ENCODE results near the gene PGBD1. TPM values are rescaled to one million over a fixed set of nuclear protein-coding genes. Genes with fewer than 3 reads are reported as not detected.
A peak's percentile ranks its signal among the peaks of the same experiment; 100 is the strongest.

PGBD1 gene
- total and polyA plus RNA-seq, 8 donors = 0.60 to 3.1 (median 0.94) TPM

DNA sequence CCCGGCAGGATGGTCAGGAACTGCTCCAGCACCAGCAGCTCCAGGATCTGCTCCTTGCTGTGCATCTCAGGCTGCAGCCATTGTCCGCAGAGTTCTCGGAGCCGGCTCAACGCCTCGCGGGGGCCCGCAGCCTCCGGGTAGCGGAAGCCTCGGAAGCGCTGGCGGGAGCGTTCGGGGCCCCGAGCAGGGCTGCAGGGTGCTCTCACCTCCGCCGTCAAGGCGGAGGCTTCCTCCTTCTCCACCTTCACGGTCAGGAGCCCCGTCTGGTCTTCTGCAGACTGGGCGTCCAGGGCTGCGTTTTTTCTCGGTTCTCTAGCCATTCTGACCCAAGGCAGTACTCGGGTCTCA is 29.7 kb upstream of the PGBD1 start:
- peaks cover 0 to 9% (median 0%) of the 10 kb centered on the region in 4 donors for H3K27me3 ChIP-seq
- H3K36me3 ChIP-seq = peaks cover 0 to 4% (median 0%) of the 10 kb centered on the region in 3 donors
- ATAC-seq (peak; percentile 41 to 67 (median 62)), DNase-seq (peak in 2 of 6 donors; percentile 16 to 57), FAIRE-seq (no peak)
- H3K27ac ChIP-seq = no peak overlapping the region
- intact Hi-C loops (cut with DNase I) = no loop called here
- peak overlapping the region; percentile 67 to 94 (median 80) for H3K4me3 ChIP-seq
- H3K4me1 ChIP-seq = peaks cover 0 to 13% (median 9%) of the 10 kb centered on the region in 3 donors
- TF ChIP-seq, protein P1, sequence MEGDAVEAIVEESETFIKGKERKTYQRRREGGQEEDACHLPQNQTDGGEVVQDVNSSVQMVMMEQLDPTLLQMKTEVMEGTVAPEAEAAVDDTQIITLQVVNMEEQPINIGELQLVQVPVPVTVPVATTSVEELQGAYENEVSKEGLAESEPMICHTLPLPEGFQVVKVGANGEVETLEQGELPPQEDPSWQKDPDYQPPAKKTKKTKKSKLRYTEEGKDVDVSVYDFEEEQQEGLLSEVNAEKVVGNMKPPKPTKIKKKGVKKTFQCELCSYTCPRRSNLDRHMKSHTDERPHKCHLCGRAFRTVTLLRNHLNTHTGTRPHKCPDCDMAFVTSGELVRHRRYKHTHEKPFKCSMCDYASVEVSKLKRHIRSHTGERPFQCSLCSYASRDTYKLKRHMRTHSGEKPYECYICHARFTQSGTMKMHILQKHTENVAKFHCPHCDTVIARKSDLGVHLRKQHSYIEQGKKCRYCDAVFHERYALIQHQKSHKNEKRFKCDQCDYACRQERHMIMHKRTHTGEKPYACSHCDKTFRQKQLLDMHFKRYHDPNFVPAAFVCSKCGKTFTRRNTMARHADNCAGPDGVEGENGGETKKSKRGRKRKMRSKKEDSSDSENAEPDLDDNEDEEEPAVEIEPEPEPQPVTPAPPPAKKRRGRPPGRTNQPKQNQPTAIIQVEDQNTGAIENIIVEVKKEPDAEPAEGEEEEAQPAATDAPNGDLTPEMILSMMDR (IDR thresholded peaks at IDR 0.05) = no peak
- WGBS, 2 donors = 0% methylated on average over 24 to 25 of the region's 25 CpGs
- H3K9me3 ChIP-seq = no peaks in the 10 kb centered on the region

DNA sequence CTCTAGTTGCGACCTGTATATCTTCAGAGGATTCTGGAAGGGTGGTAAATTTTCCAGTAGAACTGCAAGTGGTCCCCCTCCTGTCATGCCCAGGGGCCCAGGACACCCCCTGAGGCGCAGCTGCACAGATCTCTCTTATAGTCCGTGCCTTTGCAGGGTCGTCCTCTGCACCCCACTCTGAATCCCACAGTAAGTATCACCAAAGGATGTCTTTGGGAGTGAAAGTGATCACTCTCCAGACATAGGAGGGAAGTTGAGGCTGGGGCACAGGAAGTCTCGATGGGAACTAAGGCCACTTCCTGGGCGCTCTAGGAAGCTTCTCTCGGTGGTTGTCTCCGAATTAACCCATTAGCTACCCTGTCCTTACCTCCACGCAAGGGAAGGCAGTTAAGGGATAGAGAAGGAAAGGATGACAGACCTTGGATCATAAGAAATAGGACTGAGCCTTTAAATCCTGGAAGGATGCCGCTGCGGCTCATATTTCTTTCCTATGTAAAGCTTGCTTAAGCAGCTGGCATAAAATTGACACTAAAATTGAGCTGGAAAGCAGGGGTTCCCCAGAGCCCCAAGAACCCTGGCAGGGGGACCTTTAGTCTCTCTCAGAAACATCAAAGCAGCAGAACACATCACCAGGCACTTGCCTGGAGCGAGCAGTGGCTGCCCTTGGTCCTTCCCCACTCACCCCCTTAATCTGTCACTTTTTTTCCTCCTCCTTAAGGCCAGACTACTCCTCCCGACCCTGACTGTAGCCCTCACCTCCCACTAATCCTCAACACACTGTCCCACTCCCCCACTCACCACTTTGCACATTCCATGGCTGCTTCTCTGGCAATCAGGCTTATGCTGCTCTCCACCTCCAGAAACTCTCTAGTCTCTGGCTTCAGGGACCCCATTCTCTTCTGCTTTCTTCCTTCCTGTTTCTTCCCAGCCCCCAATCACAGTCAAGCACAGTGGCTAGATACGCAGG is 29.1 kb upstream of the PGBD1 start, which contains the start of gene ZKSCAN4:
Gene ZKSCAN4 (minus strand): TSS at position 261 of the 967 bp plus-strand sequence. CDS start 289 bp downstream, outside the sequence.
- Histone ChIP-seq H3K4me1 (peaks cover 0 to 13% (median 9%) of the 10 kb centered on the region in 3 donors), H3K36me3 (peaks cover 0 to 4% (median 0%) of the 10 kb centered on the region in 3 donors), H3K9me3 (no peaks in the 10 kb centered on the region), H3K27me3 (peaks cover 0 to 9% (median 0%) of the 10 kb centered on the region in 4 donors), H3K4me3 (peak within 1 kb of the TSS; percentile 67 to 94 (median 80)), H3K27ac (no peak within 1 kb of the TSS)
- DNase-seq (peak in 5 of 6 donors; percentile 36 to 82 (median 74)), FAIRE-seq (no peak), ATAC-seq (peak; percentile 99 to 100 (median 99))
- intact Hi-C loops (cut with DNase I) = no loop called here
- 7 to 9% methylated on average over 14 of the region's 14 CpGs for WGBS, 2 donors
- TF ChIP-seq, protein P1 (IDR thresholded peaks at IDR 0.05) = no peak

DNA sequence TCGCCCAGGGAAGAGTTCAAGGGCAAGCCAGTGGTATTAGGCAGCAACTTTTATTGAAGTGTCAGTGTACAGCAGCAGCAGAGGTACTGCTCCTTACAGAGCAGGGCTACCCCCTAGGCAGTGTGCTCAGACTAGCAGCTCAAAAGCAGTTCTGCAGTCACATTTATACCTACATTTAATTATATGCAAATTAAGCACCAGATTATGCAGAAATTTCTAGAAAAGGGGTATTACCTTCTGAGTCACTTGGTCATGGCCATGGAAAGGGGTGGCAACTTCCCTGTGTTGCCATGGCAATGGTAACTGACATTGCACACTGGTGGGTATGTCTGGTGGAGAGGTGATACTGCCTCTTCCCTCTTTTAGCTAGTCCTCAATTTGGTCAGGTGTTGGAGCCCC is 27.3 kb upstream of the PGBD1 start:
- FAIRE-seq (no peak), DNase-seq (no peak), ATAC-seq (no peak)
- TF ChIP-seq, protein P1 (IDR thresholded peaks at IDR 0.05) = no peak
- 51 to 74% methylated on average over 1 of the region's 1 CpG for WGBS, 2 donors
- no peak overlapping the region for H3K4me3 ChIP-seq
- H3K4me1 ChIP-seq = peaks cover 0 to 13% (median 9%) of the 10 kb centered on the region in 3 donors
- intact Hi-C loops (cut with DNase I) = no loop called here
- no peaks in the 10 kb centered on the region for H3K36me3 ChIP-seq
- peaks cover 0 to 9% (median 0%) of the 10 kb centered on the region in 4 donors for H3K27me3 ChIP-seq
- H3K9me3 ChIP-seq = no peaks in the 10 kb centered on the region
- no peak overlapping the region for H3K27ac ChIP-seq

DNA sequence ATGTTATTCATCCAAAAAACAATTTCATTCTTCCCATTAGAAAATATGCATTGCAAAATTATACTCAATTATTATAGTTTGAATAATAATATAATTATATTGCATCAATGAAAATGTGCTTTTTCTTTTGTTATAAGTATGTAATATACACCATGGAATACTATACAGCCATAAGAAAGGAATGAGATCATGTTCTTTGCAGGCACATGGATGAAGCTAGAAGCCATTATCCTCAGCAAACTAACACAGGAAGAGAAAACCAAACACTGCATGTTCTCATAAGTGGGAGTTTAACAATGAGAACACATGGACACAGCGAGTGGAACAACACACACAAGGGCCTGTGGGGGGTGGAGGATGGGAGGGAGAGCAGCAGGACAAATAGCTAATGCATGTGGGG is 24.3 kb upstream of the PGBD1 start:
- peaks cover 0 to 9% (median 0%) of the 10 kb centered on the region in 4 donors for H3K27me3 ChIP-seq
- no peaks in the 10 kb centered on the region for H3K36me3 ChIP-seq
- H3K27ac ChIP-seq = no peak overlapping the region
- no peak for FAIRE-seq
- 0% methylated on average over 1 of the region's 1 CpG for WGBS, 2 donors
- no peak for DNase-seq
- intact Hi-C loops (cut with DNase I) = no loop called here
- H3K4me3 ChIP-seq = no peak overlapping the region
- H3K9me3 ChIP-seq = no peaks in the 10 kb centered on the region
- ATAC-seq = no peak
- H3K4me1 ChIP-seq = peaks cover 0 to 5% (median 0%) of the 10 kb centered on the region in 3 donors
- TF ChIP-seq, protein P1 (IDR thresholded peaks at IDR 0.05) = no peak

All from pancreas (tissue), 10 donors.